Thyroid gland (tissue), 4 donors: ENCODE data around the gene FSIP1. TPM values are rescaled to one million over a fixed set of nuclear protein-coding genes. Genes with fewer than 3 reads are reported as not detected.

Source experiments
- DNase-seq, 2 donors: peaks; one replicate each; pipeline ENCODE4 v3.0.0-alpha.2; 2019
- H3K27ac ChIP-seq, 3 donors: fragments of 200-600 bp; sonication (generic); 1 replicate in 2 of 3; 2 replicates in 1 of 3; pipeline ENCODE4 v1.5.1; 2016 to 2019; ENCODE audit warnings: mild to moderate bottlenecking in 1 of 3, moderate library complexity in 1 of 3
- H3K27me3 ChIP-seq: fragments of 200-600 bp; sonication (generic); one replicate; pipeline ENCODE4 v1.5.1; 2019
- H3K36me3 ChIP-seq, 2 donors: fragments of 200-600 bp; sonication (generic); one replicate each; pipeline ENCODE4 v1.5.1; 2016 to 2019
- H3K4me1 ChIP-seq, 2 donors: fragments of 200-600 bp; sonication (generic); one replicate each; pipeline ENCODE4 v1.5.1; 2017 to 2019
- H3K4me3 ChIP-seq, 3 donors: fragments of 200-600 bp; sonication (generic); replicated peaks in 1 of 3; 1 replicate in 2 of 3; 2 replicates in 1 of 3; pipeline ENCODE4 v1.5.1; 2016; ENCODE audit warnings: mild to moderate bottlenecking in 1 of 3
- H3K9me3 ChIP-seq: fragments of 200-600 bp; sonication (generic); one replicate; pipeline ENCODE4 v1.5.1; 2017
- CTCF ChIP-seq, 6 experiments: fragments of 200-600 bp in 3 of 6; fragments of 450-650 bp in 3 of 6; sonication (generic) in 3 of 6; IDR thresholded peaks; one replicate each; pipeline ENCODE4 v1.5.1; 2016 to 2019; ENCODE audit warnings: antibody characterized with exemption in 6 of 6, mild to moderate bottlenecking in 2 of 6, inconsistent platforms in 1 of 6, moderate library complexity in 1 of 6
- POLR2A ChIP-seq, 2 donors: fragments of 450-650 bp; IDR thresholded peaks; one replicate each; pipeline ENCODE4 v1.6.1; 2017; ENCODE audit warnings: antibody characterized with exemption in 2 of 2, mild to moderate bottlenecking in 2 of 2, moderate library complexity in 1 of 2
- WGBS, 2 donors: methylation state at CpG; one replicate each; pipeline ENCODE4 v1.1.5; 2017; 5-methylcytosine and 5-hydroxymethylcytosine counted together
- intact Hi-C: fragments of 100-400 bp; cut with DNase I; formaldehyde crosslinking; loops from one replicate; pipeline ENCODE4 v1.15.1; 2023
- total RNA-seq, 4 donors: library from RNA; depleted of rRNA; stranded (reverse); fragments of >200 nt; gene quantifications; one replicate each; pipeline ENCODE4 v1.2.3, GENCODE V29; 2016

The FSIP1 gene
- total RNA-seq, 4 donors from 2014 or later = 0.94 to 2.5 (median 1.5) TPM

- H3K9me3 ChIP-seq = no peaks in the 10 kb centered on the region
- intact Hi-C loops = no loop called here
- no peak overlapping the region for H3K4me3 ChIP-seq
- no peaks in the 10 kb centered on the region for H3K4me1 ChIP-seq
- DNase-seq = no peak
- H3K36me3 ChIP-seq = no peaks in the 10 kb centered on the region
- 94 to 97% methylated on average over 3 of the region's 3 CpGs for WGBS, 2 donors
- H3K27me3 ChIP-seq = no peaks in the 10 kb centered on the region
- H3K27ac ChIP-seq = no peak overlapping the region
- no peak for TF ChIP-seq POLR2A (IDR thresholded peaks at IDR 0.05)
- no peak for TF ChIP-seq CTCF (IDR thresholded peaks at IDR 0.05)
Observed at GRCh38 chr15:39631357-39631756, 151.3 kb downstream of the FSIP1 start.

- peaks cover 0 to 9% of the 10 kb centered on the region in 2 donors for H3K4me1 ChIP-seq
- intact Hi-C loops = no loop called here
- TF ChIP-seq CTCF (IDR thresholded peaks at IDR 0.05) = no peak
- TF ChIP-seq POLR2A (IDR thresholded peaks at IDR 0.05) = no peak
- no peak for DNase-seq
- WGBS, 2 donors = 77 to 81% methylated on average over 3 of the region's 3 CpGs
- H3K9me3 ChIP-seq = no peaks in the 10 kb centered on the region
- H3K36me3 ChIP-seq = no peaks in the 10 kb centered on the region
- H3K27me3 ChIP-seq = no peaks in the 10 kb centered on the region
- no peak overlapping the region for H3K27ac ChIP-seq
- no peak overlapping the region for H3K4me3 ChIP-seq
Observed at GRCh38 chr15:39629906-39630305, 152.7 kb downstream of the FSIP1 start.

- TF ChIP-seq CTCF (IDR thresholded peaks at IDR 0.05) = no peak
- no peak for TF ChIP-seq POLR2A (IDR thresholded peaks at IDR 0.05)
- Histone ChIP-seq H3K4me1 (peaks cover 0 to 9% of the 10 kb centered on the region in 2 donors), H3K27me3 (no peaks in the 10 kb centered on the region), H3K27ac (no peak overlapping the region), H3K36me3 (no peaks in the 10 kb centered on the region), H3K4me3 (no peak overlapping the region), H3K9me3 (no peaks in the 10 kb centered on the region)
- intact Hi-C loops = no loop called here
- no peak for DNase-seq
- WGBS, 2 donors = 75 to 82% methylated on average over 5 of the region's 5 CpGs
Observed at GRCh38 chr15:39629371-39629770, 153.3 kb downstream of the FSIP1 start.

- H3K36me3 ChIP-seq = no peaks in the 10 kb centered on the region
- no peaks in the 10 kb centered on the region for H3K9me3 ChIP-seq
- no peak overlapping the region for H3K27ac ChIP-seq
- no peak for TF ChIP-seq CTCF (IDR thresholded peaks at IDR 0.05)
- H3K4me1 ChIP-seq = peaks cover 0 to 9% of the 10 kb centered on the region in 2 donors
- no peak overlapping the region for H3K4me3 ChIP-seq
- no peak for DNase-seq
- intact Hi-C loops = no loop called here
- H3K27me3 ChIP-seq = no peaks in the 10 kb centered on the region
- WGBS, 2 donors = 73 to 81% methylated on average over 8 to 9 of the region's 9 CpGs
Observed at GRCh38 chr15:39628546-39629257, 153.9 kb downstream of the FSIP1 start.

GRCh38 chr15:39628144-39628508 is 154.5 kb downstream of the FSIP1 start:
- WGBS, 2 donors = 78 to 82% methylated on average over 5 of the region's 5 CpGs
- no peaks in the 10 kb centered on the region for H3K36me3 ChIP-seq
- H3K4me3 ChIP-seq = no peak overlapping the region
- no peaks in the 10 kb centered on the region for H3K9me3 ChIP-seq
- no peaks in the 10 kb centered on the region for H3K27me3 ChIP-seq
- no peak for DNase-seq
- H3K27ac ChIP-seq = no peak overlapping the region
- peaks cover 0 to 9% of the 10 kb centered on the region in 2 donors for H3K4me1 ChIP-seq
- no peak for TF ChIP-seq CTCF (IDR thresholded peaks at IDR 0.05)
- no peak for TF ChIP-seq POLR2A (IDR thresholded peaks at IDR 0.05)
- intact Hi-C loops = no loop called here
